H7 (cell line): Measurements from ENCODE around the gene BLNK. TPM values are rescaled to one million over a fixed set of nuclear protein-coding genes. Genes with fewer than 3 reads are reported as not detected.
"Not testable (repeated sequence)": the region's sequence is repeated elsewhere in the genome, so short reads cannot be mapped to it uniquely, and the experiment has no call there.

Experiments used
- DNase-seq: peaks from one replicate; pipeline ENCODE4 v3.0.0; 2012
- H3K27me3 ChIP-seq: 2 replicates; pipeline ENCODE4 v1.6.0; 2011; ENCODE audit warnings: mild to moderate bottlenecking, low read length; ENCODE audit not compliant: control insufficient read depth, insufficient read depth
- H3K36me3 ChIP-seq: replicated peaks from 2 replicates; pipeline ENCODE4 v1.5.1; 2011; ENCODE audit warnings: low read length; ENCODE audit not compliant: control insufficient read depth, insufficient read depth
- H3K4me3 ChIP-seq: 2 replicates; pipeline ENCODE4 v1.5.1; 2011; ENCODE audit warnings: low read depth, mild to moderate bottlenecking, control low read depth, low read length, moderate library complexity; ENCODE audit not compliant: insufficient read depth
- total RNA-seq: library from RNA; depleted of rRNA; stranded (reverse); fragments of >200 nt; shearing (Covaris generic); gene quantifications from 2 replicates; pipeline ENCODE4 v1.2.3, GENCODE V29; 2014; rRNA removed

The BLNK gene
- total RNA-seq, 1 experiment from 2014 or later, result not detected

DNA sequence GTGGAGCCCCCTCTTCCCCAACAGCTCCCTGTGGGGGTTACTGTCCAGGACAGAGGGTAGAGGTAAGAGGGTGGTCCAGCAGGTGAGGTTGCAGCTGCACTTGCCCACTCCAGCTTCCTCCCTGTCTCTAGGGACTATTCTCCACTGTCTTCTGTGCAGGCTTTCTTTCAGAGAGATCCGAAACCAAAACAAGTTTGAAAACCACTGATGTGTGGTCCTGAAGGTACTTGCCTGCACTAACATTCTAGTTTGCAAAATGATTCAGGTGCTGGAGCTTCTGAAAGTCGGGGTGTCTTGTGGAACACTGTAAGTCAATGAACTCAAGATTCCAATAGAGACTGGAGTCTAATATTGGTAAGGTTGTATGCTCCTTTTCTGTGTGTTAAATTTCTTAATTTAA lies 63.1 kb downstream of the BLNK start:
- no peak for DNase-seq
- H3K36me3 ChIP-seq, result no peaks in the 10 kb centered on the region
- H3K4me3 ChIP-seq, result no peak overlapping the region
- no peaks in the 10 kb centered on the region for H3K27me3 ChIP-seq

GRCh38 chr10:96205580-96205979 lies 65.8 kb downstream of the BLNK start:
- Histone ChIP-seq H3K36me3 (no peaks in the 10 kb centered on the region), H3K4me3 (no peak overlapping the region), H3K27me3 (no peaks in the 10 kb centered on the region)
- no peak for DNase-seq

GRCh38 chr10:96201525-96201924 lies 69.8 kb downstream of the BLNK start:
- H3K36me3 ChIP-seq, result no peaks in the 10 kb centered on the region
- no peaks in the 10 kb centered on the region for H3K27me3 ChIP-seq
- no peak for DNase-seq
- H3K4me3 ChIP-seq, result no peak overlapping the region

- H3K4me3 ChIP-seq, H3K36me3 ChIP-seq, H3K27me3 ChIP-seq, DNase-seq: not testable (repeated sequence)
Observed at GRCh38 chr10:96189505-96189904, 81.9 kb downstream of the BLNK start.

- no peaks in the 10 kb centered on the region for H3K36me3 ChIP-seq
- no peak for DNase-seq
- no peak overlapping the region for H3K4me3 ChIP-seq
- no peaks in the 10 kb centered on the region for H3K27me3 ChIP-seq
Observed at GRCh38 chr10:96188916-96189315, 82.5 kb downstream of the BLNK start.

DNA sequence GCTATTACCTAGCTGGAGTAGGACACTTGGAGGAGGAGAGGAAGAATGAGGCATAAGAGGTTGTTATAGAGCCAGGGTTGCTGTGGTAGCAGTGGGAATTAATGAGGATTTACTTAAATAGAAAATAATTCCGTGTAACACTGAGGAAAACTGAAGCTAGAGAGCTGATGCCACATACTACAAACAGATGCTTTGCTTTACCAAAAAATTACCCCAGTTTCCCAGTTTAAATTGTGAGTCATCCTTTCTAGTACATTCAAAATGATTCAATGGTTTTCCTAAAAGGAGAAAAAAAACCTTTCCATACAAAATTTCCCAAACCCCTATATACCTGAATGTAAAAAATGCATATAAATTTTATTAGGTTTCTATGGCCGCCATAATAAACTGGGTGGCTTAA lies 82.9 kb downstream of the BLNK start:
- no peak for DNase-seq
- no peaks in the 10 kb centered on the region for H3K27me3 ChIP-seq

DNA sequence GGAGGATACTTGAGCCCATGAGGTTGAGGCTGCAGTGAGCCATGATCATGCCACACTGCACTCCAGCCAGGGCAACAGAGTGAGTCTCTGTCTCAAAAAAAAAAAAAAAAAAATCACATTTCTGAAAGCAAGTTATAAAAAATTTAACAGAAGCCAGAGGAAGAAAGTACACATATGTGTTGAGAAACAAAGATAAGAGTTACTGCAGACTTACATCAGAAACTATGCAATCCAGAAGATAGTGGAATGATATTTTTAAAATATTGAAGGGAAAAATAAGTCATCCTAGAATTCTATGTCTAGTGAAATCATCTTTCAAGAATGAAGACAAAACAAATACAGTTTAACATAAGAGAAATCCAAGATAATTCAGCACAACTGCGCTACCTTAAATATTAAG lies 94.4 kb downstream of the BLNK start:
- Histone ChIP-seq H3K36me3 (no peaks in the 10 kb centered on the region), H3K4me3 (no peak overlapping the region), H3K27me3 (no peaks in the 10 kb centered on the region)
- DNase-seq, result no peak

More for the DNA sequence above, 82.9 kb downstream of the BLNK start:
- H3K36me3 ChIP-seq, result no peaks in the 10 kb centered on the region
- no peak overlapping the region for H3K4me3 ChIP-seq

DNA sequence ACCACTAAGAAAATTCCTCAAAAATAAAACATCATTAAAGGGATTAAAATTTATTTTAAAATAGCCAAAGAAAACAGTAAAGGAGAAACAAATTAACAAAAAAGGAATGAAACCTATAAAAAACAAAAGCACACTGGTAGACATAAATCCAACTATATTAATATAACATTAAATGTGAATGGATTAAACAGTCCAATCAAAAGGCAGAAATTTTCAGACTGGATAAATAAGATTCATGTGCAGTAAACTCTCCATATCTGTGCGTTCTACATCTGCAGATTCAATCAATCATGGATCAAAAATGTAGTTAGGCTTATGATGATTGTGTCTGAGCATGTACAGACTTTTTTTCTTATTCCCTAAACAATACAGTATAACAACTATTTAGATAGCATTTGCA lies 98.7 kb downstream of the BLNK start:
- no peak for DNase-seq
- Histone ChIP-seq H3K27me3 (no peaks in the 10 kb centered on the region), H3K4me3 (no peak overlapping the region), H3K36me3 (no peaks in the 10 kb centered on the region)

GRCh38 chr10:96170230-96170629 lies 101.1 kb downstream of the BLNK start:
- H3K4me3 ChIP-seq, result no peak overlapping the region

DNA sequence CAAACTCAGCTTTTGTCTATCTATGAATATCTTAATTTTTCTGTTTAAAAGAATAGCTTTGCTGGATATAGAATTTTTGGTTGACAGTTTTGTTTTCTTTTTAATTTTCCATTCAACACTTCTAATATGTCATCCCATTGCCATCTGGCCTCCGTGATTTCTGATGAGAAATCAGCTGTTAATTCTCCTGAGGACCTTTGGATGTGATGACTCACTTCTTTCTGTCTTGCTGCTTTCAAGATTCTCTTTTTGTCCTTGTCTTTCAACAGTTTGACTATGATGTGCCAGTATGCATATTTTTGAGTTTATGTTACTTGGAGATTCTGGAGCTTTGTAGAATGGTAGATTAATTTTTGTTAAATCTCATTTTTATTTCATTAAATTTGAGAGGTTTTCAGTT lies 102.8 kb downstream of the BLNK start:
- Histone ChIP-seq H3K27me3 (no peaks in the 10 kb centered on the region), H3K36me3 (no peaks in the 10 kb centered on the region), H3K4me3 (no peak overlapping the region)
- DNase-seq, result no peak

More at GRCh38 chr10:96170230-96170629, 101.1 kb downstream of the BLNK start:
- no peak for DNase-seq
- Histone ChIP-seq H3K36me3 (no peaks in the 10 kb centered on the region), H3K27me3 (no peaks in the 10 kb centered on the region)

- DNase-seq, result no peak
- Histone ChIP-seq H3K36me3 (no peaks in the 10 kb centered on the region), H3K27me3 (no peaks in the 10 kb centered on the region), H3K4me3 (no peak overlapping the region)
Observed at GRCh38 chr10:96165726-96166125, 105.6 kb downstream of the BLNK start.

- H3K4me3 ChIP-seq, result no peak overlapping the region
- H3K27me3 ChIP-seq, result no peaks in the 10 kb centered on the region
- H3K36me3 ChIP-seq, result peaks cover 8% of the 10 kb centered on the region
- no peak for DNase-seq
Observed at GRCh38 chr10:96153070-96153469, 118.3 kb downstream of the BLNK start.

DNA sequence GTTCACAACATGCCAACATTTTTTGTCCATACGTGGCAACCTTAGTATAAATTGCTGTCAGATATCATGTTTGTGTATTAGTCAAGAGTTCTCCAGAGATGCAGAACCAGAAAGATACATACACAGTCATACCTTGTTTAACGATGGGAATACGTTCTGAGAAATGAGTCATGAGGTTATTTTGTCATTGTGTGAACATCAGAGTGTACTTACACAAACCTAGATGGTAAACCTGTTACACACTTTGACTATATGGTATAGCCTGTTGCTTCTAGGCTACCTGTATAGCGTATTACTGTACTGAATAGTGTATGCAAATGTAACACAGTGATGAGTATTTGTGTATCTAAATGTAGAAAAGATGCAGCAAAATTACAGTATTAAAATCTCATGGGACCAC lies 118.9 kb downstream of the BLNK start:
- peaks cover 8% of the 10 kb centered on the region for H3K36me3 ChIP-seq

More for the DNA sequence above, 118.9 kb downstream of the BLNK start:
- Histone ChIP-seq H3K4me3 (no peak overlapping the region), H3K27me3 (no peaks in the 10 kb centered on the region)
- no peak for DNase-seq

Other genes with a start within 250 kb of the BLNK start
- gene CCNJ, start 228.0 kb downstream of the BLNK start, total RNA-seq, result 22.7 and 26.8 TPM in 2 replicates
- 15.3 and 20.4 TPM in 2 replicates for gene ZNF518A, start 141.3 kb downstream of the BLNK start, total RNA-seq
- gene DNTT, start 32.9 kb upstream of the BLNK start, total RNA-seq, result 0.22 TPM in 1 of 2 replicates, not detected in the other
- gene OPALIN, start 87.4 kb upstream of the BLNK start, total RNA-seq, result not detected in 2 replicates
- gene TLL2, start 242.4 kb upstream of the BLNK start, total RNA-seq, result 2.5 and 5.0 TPM in 2 replicates